ENCODE results near the gene OSBP2. TPM values are rescaled to one million over a fixed set of nuclear protein-coding genes. Genes with fewer than 3 reads are reported as not detected.

OSBP2 gene
- total RNA-seq, 1 donor from 2014 or later, result 0.35 TPM

- ATAC-seq (ENCODE audit: low read depth) (no peak), DNase-seq (no peak)
- intact Hi-C loops (cut with micrococcal nuclease), result no loop called here
- CTCF ChIA-PET, result no interaction called here
- Mint-ChIP-seq H3K36me3 (ENCODE audit: low read depth) (no peaks in the 10 kb centered on the region), H3K4me3 (no peak overlapping the region), H3K9me3 (no peaks in the 10 kb centered on the region), H3K27ac (no peak overlapping the region), H3K27me3 (peaks cover 29% of the 10 kb centered on the region), H3K4me1 (no peaks in the 10 kb centered on the region)
- POLR2A ChIA-PET, result no interaction called here
- no peak for TF ChIP-seq CTCF (IDR thresholded peaks at IDR 0.05)
Measured at GRCh38 chr22:30826670-30827355, 132.1 kb downstream of the OSBP2 start.

- Mint-ChIP-seq H3K27me3 (peaks cover 29% of the 10 kb centered on the region), H3K27ac (no peak overlapping the region), H3K36me3 (ENCODE audit: low read depth) (no peaks in the 10 kb centered on the region), H3K4me3 (no peak overlapping the region), H3K4me1 (no peaks in the 10 kb centered on the region), H3K9me3 (no peaks in the 10 kb centered on the region)
- no peak for TF ChIP-seq CTCF (IDR thresholded peaks at IDR 0.05)
- DNase-seq (no peak), ATAC-seq (ENCODE audit: low read depth) (no peak)
- intact Hi-C loops (cut with micrococcal nuclease), result no loop called here
- ChIA-PET POLR2A (no interaction called here), CTCF (no interaction called here)
Measured at GRCh38 chr22:30827646-30828045, 133.0 kb downstream of the OSBP2 start.

- Mint-ChIP-seq H3K4me1 (no peaks in the 10 kb centered on the region), H3K9me3 (no peaks in the 10 kb centered on the region), H3K27me3 (peaks cover 24% of the 10 kb centered on the region), H3K36me3 (ENCODE audit: low read depth) (no peaks in the 10 kb centered on the region), H3K27ac (no peak overlapping the region), H3K4me3 (no peak overlapping the region)
- DNase-seq (no peak), ATAC-seq (ENCODE audit: low read depth) (no peak)
- intact Hi-C loops (cut with micrococcal nuclease), result no loop called here
- POLR2A ChIA-PET, result no interaction called here
- CTCF ChIA-PET, result no interaction called here
- TF ChIP-seq CTCF (IDR thresholded peaks at IDR 0.05), result no peak
Measured at GRCh38 chr22:30828187-30829155, 133.8 kb downstream of the OSBP2 start.

GRCh38 chr22:30829901-30830550, 135.4 kb downstream of the OSBP2 start:
- CTCF ChIA-PET, result no interaction called here
- POLR2A ChIA-PET, result no interaction called here
- no peak overlapping the region for H3K27ac Mint-ChIP-seq

More at GRCh38 chr22:30829901-30830550, 135.4 kb downstream of the OSBP2 start:
- Mint-ChIP-seq H3K36me3 (ENCODE audit: low read depth) (no peaks in the 10 kb centered on the region), H3K4me3 (no peak overlapping the region), H3K9me3 (no peaks in the 10 kb centered on the region), H3K4me1 (no peaks in the 10 kb centered on the region), H3K27me3 (peaks cover 11% of the 10 kb centered on the region)
- TF ChIP-seq CTCF (IDR thresholded peaks at IDR 0.05), result no peak
- no peak for ATAC-seq (ENCODE audit: low read depth)
- DNase-seq, result no peak
- intact Hi-C loops (cut with micrococcal nuclease), result no loop called here
